Activated B cell treated with CpG ODN at 0.5 μM for 24 hours (primary cell): ENCODE measurements around the gene UBE2Z. TPM values are rescaled to one million over a fixed set of nuclear protein-coding genes. Genes with fewer than 3 reads are reported as not detected.

Source experiments
- ATAC-seq: fragments of 200-7000 bp; cut with Tn5 transposase; one replicate; pipeline ENCODE4 v1.10.0; 2021; ENCODE audit warnings: low read depth, mild to moderate bottlenecking, moderate library complexity
- CTCF ChIA-PET: fragments of 350-600 bp; sonication (Branson Sonifier 250); formaldehyde crosslinking; loops from one replicate; lab custom pipeline; 2021; ENCODE audit warnings: antibody characterized with exemption; lab: Charles Lee
- POLR2A ChIA-PET: fragments of 350-600 bp; sonication (Branson Sonifier 250); formaldehyde crosslinking; loops from one replicate; lab custom pipeline; 2021; ENCODE audit warnings: antibody characterized with exemption; lab: Charles Lee
- DNase-seq: peaks from one replicate; pipeline ENCODE4 v3.0.0; 2022
- H3K27ac Mint-ChIP-seq: one replicate; pipeline ENCODE4 v1.8.0; 2020; ENCODE audit warnings: mixed read lengths
- H3K27me3 Mint-ChIP-seq: one replicate; pipeline ENCODE4 v1.8.0; 2021; ENCODE audit warnings: mixed read lengths
- H3K36me3 Mint-ChIP-seq: one replicate; pipeline ENCODE4 v1.8.0; 2021; ENCODE audit warnings: low read depth, mixed read lengths
- H3K4me1 Mint-ChIP-seq: one replicate; pipeline ENCODE4 v1.8.0; 2021; ENCODE audit warnings: mixed read lengths
- H3K4me3 Mint-ChIP-seq: one replicate; pipeline ENCODE4 v1.8.0; 2020; ENCODE audit warnings: mild to moderate bottlenecking, mixed read lengths
- H3K9me3 Mint-ChIP-seq: one replicate; pipeline ENCODE4 v1.8.0; 2020; ENCODE audit warnings: mixed read lengths
- intact Hi-C: fragments of 100-400 bp; cut with micrococcal nuclease; formaldehyde crosslinking; loops from one replicate; pipeline ENCODE4 v1.15.1; 2024
- total RNA-seq: library from RNA; stranded (reverse); gene quantifications from 2 replicates; pipeline ENCODE4 v1.2.3, GENCODE V29; 2022
- TF ChIP-seq, protein P1 (sequence below): fragments of 200-600 bp; IDR thresholded peaks from one replicate; pipeline ENCODE4 v1.8.0; 2022; ENCODE audit warnings: antibody characterized with exemption, mild to moderate bottlenecking

UBE2Z gene
- total RNA-seq, 1 donor from 2014 or later, result 154 TPM

DNA sequence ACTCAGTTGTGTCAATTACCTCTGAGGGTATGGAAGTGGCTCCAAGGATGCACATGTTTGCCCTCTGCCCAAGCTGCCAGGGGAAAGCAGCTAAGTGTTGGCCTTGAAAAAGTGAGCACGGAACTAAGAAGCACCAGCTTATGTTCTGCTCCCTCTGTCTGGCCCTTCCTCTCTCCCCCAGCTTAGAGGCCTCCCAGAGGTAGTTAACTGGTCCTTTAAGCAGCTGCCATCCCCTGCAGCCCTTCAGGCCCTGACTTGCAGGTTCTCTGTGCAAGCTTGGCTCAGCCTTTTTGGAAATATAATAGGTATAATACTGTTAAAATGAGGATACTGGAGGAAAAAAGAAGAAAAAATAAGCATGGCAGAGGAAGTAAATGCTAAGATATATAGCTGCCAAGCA lies 7.0 kb upstream of the UBE2Z start:
- Mint-ChIP-seq H3K9me3 (no peaks in the 10 kb centered on the region), H3K4me1 (no peaks in the 10 kb centered on the region), H3K27me3 (no peaks in the 10 kb centered on the region), H3K36me3 (peaks cover 20% of the 10 kb centered on the region), H3K27ac (no peak overlapping the region), H3K4me3 (no peak overlapping the region)
- no peak for ATAC-seq
- POLR2A ChIA-PET, result interaction anchor here (0.6 to 0.7 kb wide), 2 partner anchors 66 to 799 kb away, joined by 3 read pairs; no protein-coding TSS in a partner anchor
- intact Hi-C loops, result no loop called here
- no peak for DNase-seq
- TF ChIP-seq, protein P1, sequence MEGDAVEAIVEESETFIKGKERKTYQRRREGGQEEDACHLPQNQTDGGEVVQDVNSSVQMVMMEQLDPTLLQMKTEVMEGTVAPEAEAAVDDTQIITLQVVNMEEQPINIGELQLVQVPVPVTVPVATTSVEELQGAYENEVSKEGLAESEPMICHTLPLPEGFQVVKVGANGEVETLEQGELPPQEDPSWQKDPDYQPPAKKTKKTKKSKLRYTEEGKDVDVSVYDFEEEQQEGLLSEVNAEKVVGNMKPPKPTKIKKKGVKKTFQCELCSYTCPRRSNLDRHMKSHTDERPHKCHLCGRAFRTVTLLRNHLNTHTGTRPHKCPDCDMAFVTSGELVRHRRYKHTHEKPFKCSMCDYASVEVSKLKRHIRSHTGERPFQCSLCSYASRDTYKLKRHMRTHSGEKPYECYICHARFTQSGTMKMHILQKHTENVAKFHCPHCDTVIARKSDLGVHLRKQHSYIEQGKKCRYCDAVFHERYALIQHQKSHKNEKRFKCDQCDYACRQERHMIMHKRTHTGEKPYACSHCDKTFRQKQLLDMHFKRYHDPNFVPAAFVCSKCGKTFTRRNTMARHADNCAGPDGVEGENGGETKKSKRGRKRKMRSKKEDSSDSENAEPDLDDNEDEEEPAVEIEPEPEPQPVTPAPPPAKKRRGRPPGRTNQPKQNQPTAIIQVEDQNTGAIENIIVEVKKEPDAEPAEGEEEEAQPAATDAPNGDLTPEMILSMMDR, result no peak
- CTCF ChIA-PET, result no interaction called here

DNA sequence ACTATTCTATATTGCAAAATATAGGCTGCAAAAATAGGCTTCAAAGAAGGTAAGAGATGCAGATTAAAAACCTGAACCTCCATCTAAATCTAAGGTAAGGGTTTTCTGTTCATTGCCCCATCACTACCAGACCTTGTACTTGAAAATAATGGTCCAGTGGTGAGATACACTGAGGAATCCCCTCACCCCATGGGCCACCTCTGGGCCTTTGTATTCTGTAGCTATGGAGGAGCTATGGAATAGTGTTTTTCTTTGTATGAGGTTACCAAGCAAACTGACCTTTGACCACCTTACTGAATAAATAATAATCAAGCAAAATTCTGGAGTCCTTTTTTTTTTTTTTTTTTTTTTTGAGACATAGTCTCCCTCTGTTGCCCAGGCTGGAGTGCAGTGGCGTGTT lies 4.8 kb upstream of the UBE2Z start:
- Mint-ChIP-seq H3K4me1 (peaks cover 10% of the 10 kb centered on the region), H3K9me3 (no peaks in the 10 kb centered on the region), H3K27me3 (no peaks in the 10 kb centered on the region), H3K4me3 (no peak overlapping the region), H3K27ac (no peak overlapping the region), H3K36me3 (peaks cover 6% of the 10 kb centered on the region)
- intact Hi-C loops, result no loop called here
- TF ChIP-seq, protein P1, result no peak
- DNase-seq (no peak), ATAC-seq (no peak)
- CTCF ChIA-PET, result interaction anchor here (1.2 kb wide), 1 partner anchor 25 kb away, joined by 3 read pairs; no protein-coding TSS in a partner anchor
- POLR2A ChIA-PET, result interaction anchor here (3.3 kb wide), 1 partner anchor 10 kb away, joined by 33 read pairs; the partner anchor contains the start of gene ATP5MC1

DNA sequence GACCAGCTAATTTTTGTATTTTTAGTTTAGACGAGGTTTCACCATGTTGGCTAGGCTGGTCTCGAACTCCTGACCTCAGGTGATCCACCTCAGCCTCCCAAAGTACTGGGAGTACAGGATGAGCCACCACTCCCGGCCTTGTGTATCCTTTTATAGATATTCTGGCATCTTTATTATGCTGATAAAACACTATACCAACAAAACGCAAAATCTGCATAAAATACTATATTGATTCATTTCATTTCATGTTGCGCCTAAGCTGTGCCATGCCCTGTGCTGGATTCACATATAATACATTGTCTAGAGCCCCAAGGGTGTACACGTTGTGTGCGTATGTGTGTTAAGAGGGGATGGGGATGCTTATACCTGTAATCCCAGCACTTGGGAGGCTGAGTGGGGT lies 3.8 kb upstream of the UBE2Z start:
- DNase-seq (no peak), ATAC-seq (no peak)
- Mint-ChIP-seq H3K4me1 (peaks cover 14% of the 10 kb centered on the region), H3K9me3 (no peaks in the 10 kb centered on the region), H3K27me3 (no peaks in the 10 kb centered on the region), H3K27ac (no peak overlapping the region), H3K4me3 (no peak overlapping the region), H3K36me3 (peaks cover 8% of the 10 kb centered on the region)
- TF ChIP-seq, protein P1, result no peak
- intact Hi-C loops, result no loop called here
- POLR2A ChIA-PET, result interaction anchor here (0.6 to 3.3 kb wide), 2 partner anchors 11 to 1209 kb away, joined by 3 to 33 read pairs; partner anchors contain the start of gene ATP5MC1
- CTCF ChIA-PET, result interaction anchor here (1.2 kb wide), 1 partner anchor 26 kb away, joined by 3 read pairs; no protein-coding TSS in a partner anchor

DNA sequence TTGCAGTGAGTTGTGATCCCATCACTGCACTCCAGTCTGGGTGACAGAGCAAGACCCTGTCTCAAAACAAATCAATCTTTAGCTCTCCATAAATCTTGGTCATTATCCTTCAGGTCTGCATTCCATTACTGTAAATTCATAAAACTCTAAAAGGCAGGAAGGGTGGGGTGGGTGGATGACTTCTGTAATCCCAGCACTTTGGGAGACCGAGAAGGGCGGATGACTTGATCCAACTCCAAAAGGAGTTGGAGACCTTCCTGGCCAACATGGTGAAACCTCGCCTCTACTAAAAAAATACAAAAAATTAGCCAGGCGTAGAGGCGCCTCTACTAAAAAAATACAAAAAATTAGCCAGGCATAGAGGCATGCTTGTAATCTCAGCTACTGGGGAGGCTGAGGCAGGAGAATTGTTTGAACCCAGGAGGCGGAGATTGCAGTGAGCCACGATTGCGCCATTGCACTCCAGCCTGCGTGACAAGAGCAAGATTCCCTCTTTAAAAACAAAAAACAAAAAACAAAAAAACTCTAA lies 2.2 kb upstream of the UBE2Z start:
- Mint-ChIP-seq H3K27me3 (no peaks in the 10 kb centered on the region), H3K36me3 (peaks cover 24% of the 10 kb centered on the region), H3K27ac (no peak overlapping the region), H3K4me3 (no peak overlapping the region), H3K4me1 (peaks cover 30% of the 10 kb centered on the region), H3K9me3 (no peaks in the 10 kb centered on the region)
- TF ChIP-seq, protein P1, result no peak
- ATAC-seq (no peak), DNase-seq (no peak)
- ChIA-PET CTCF (no interaction called here), POLR2A (no interaction called here)
- intact Hi-C loops, result loop anchor here (5.0 kb wide), 1 partner anchor 1491 kb away; the partner anchor contains the start of gene LRRC59

DNA sequence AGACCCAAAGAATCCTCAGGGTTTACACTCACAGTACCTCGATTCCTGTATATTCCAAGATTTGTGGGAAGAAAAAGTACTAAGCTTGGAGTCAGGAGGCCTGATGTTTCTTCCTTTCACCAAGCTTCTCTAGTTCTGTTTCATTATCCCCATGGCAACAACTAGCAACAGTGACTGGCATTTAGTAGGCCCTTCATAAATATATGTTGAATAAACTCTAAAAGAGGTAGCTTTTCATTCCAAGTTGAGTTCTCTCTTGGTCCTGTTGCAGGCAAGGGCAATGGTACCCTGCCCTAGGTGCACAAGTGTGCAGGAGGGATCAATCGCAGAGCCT lies 527 bp upstream of the UBE2Z start:
- ChIA-PET CTCF (interaction anchor here (0.7 to 2.7 kb wide), 4 partner anchors 14 to 29 kb away, joined by 3 to 8 read pairs (median 5); partner anchors contain the start of gene ATP5MC1), POLR2A (interaction anchor here (0.5 to 3.4 kb wide), 10 partner anchors 8 to 1855 kb away, joined by 3 to 103 read pairs (median 6); partner anchors contain the start of genes ATP5MC1, HOXB8, PRAC2 and SNF8)
- TF ChIP-seq, protein P1, result no peak
- intact Hi-C loops, result loop anchor here (1.0 to 5.0 kb wide), 5 partner anchors 9 to 1490 kb away; partner anchors contain the start of genes ATP5MC1, LRRC59 and SNF8
- H3K4me1 Mint-ChIP-seq, result peaks cover 45% of the 10 kb centered on the region
- no peak for DNase-seq
- no peak for ATAC-seq
- H3K9me3 Mint-ChIP-seq, result no peaks in the 10 kb centered on the region
- H3K27ac Mint-ChIP-seq, result peak overlapping the region; percentile 99
- H3K36me3 Mint-ChIP-seq, result peaks cover 40% of the 10 kb centered on the region
- peak overlapping the region; percentile 96 for H3K4me3 Mint-ChIP-seq
- H3K27me3 Mint-ChIP-seq, result no peaks in the 10 kb centered on the region
